Erythroblast (primary cell): Measurements from ENCODE around the gene GPR137.
"Not testable (repeated sequence)": the region's sequence is repeated elsewhere in the genome, so short reads cannot be mapped to it uniquely, and the experiment has no call there.

Experiments
- DNase-seq, 2 experiments: peaks; one replicate each; lab custom pipeline; 2025; lab: John Stamatoyannopoulos, UW
- GATA1 ChIP-seq: IDR thresholded peaks from 2 replicates; pipeline ENCODE4 v1.6.1; 2011; ENCODE audit warnings: low read depth, mild to moderate bottlenecking, control low read depth, low read length, moderate library complexity
- POLR2A ChIP-seq: IDR thresholded peaks from 2 replicates; pipeline ENCODE4 v1.6.1; 2011; ENCODE audit warnings: mild to moderate bottlenecking, low read length

Gene GPR137

DNA sequence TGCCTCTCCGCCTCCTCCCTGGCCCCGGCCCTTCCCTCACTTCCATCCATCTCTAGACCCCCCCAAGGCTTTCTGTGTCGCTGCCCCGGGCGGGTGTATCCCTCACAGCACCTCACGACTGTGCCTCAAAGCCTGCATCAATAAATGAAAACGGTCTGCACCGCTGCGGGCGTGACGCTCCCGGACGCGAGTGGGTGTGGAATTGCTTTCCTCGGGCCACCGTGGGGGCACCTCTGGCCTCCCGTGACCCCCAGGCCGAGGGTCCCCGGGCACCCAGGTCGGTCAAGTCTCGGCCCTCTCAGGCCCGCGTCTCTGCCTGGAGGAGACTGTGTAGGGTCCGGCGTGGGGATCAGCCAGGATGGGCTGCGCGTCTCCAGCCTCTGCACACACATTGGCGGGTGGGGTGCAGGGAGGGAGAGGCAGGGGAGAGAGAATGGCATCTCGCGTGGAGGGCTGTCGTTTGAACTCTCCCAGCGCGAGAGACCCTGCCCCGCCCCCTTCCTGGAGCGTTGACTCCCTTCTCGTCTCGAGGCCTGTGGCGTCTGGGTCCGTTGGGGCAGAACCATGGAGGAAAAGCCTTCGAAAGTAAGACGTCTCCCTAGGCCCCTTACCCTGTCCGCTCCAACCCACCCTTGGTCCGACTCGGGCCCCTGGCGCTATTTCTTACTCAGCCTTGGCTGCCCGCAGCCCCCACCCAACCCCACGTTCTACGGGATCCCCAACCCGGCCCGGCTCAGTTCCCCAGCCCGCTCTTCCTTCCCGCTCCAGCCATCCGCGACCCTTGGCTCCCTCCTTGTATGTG, 14.4 kb downstream of the GPR137 start, which contains the start of gene CATSPERZ:
TSS of gene CATSPERZ (plus strand) at position 512 of the 802 bp plus-strand sequence. CDS start at position 565, 53 bp downstream.
- TF ChIP-seq GATA1 = no peak
- TF ChIP-seq POLR2A = no peak
- no peak for DNase-seq

DNA sequence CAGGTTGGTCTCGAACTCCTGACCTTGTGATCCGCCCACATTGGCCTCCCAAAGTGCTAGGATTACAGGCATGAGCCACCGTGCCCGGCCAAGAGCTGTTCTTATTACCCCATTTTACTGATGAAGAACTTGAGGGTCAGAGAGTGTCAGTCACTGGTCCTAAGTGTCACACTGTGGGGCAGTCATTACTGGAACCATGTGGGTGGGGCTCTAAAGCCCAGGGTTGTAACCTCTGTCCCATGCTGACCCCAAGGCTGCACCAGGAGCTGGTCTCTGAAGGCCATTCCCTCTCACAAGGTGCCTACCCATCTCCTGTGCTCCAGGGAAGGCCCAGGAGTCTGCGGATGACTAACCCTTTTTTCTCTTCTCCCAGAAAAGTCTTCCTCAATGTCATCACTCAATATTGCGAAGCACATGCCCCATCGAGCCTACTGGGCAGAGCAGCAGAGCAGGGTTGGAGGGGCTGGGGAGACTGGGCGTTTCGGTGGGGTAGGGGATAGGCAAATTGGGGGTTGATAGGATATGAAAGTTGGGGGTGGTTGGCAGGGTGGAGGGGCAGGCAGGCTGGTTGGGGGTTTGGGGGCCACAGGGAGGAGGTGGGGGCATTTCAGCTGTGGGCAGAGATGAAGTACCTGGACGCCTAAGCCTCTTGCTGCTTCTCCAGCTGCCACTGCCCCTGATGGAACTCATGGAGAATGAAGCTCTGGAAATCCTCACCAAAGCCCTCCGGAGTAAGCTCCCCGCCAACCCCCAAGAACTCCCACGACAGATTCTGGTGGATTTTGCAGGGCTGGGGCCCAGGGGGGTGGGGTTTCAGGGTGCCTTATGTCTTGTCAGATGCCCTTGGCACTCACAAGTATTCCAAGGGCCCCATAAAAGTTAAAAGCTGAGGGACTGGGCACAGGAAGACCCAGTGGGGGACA, 17.7 kb downstream of the GPR137 start:
- no peak for DNase-seq
- TF ChIP-seq GATA1 = no peak
- no peak for TF ChIP-seq POLR2A

DNA sequence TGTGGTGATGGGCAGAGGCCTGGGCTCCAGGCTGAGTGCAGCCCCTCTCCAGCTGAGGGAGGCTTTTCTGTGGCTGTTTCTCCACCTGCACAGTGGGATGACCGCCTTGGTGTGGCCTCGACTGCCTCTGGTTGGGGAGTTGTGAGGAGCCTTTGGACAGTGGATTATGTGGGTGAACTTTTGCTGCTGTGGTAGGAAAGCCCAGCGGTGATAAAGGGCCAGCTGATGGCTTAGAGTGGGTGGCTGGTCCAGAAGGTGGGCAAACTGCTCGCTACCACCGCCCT, 18.3 kb downstream of the GPR137 start:
- no peak for TF ChIP-seq GATA1
- TF ChIP-seq POLR2A = no peak
- DNase-seq = no peak

DNA sequence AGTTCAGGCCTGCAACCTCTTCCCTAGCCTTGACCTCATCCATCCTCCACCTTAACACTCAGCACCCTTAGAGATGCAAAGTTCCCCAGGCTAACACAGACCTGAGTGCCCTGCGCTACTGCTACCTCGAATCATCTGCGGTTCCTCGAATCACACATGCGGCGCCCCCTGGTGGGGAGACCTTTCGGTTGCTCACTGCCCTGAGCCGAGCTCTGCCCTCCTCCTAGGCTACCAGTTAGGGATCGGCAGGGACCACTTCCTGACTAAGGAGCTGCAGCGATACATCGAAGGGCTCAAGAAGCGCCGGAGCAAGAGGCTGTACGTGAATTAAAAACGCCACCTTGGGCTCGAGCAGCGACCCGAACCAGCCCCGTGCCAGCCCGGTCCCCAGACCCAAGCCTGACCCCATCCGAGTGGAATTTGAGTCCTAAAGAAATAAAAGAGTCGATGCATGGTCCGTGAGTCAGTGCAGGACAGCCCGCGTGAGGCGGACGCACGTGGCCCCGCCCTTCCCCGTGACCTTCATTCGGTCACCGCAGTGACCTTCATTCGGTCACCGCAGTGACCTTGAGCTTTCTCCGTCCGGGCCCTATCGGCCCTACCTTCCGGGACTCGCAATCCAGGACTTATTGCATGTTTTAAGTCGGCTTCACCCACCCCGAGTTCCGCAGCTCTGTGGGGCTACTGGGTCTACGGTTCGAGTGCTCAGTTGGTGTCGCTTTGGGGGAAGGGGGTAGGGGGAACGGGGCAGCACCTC, 18.8 kb downstream of the GPR137 start:
- TF ChIP-seq POLR2A (peak; percentile 40), GATA1 (no peak)
- peak; percentile 93 to 95 for DNase-seq

DNA sequence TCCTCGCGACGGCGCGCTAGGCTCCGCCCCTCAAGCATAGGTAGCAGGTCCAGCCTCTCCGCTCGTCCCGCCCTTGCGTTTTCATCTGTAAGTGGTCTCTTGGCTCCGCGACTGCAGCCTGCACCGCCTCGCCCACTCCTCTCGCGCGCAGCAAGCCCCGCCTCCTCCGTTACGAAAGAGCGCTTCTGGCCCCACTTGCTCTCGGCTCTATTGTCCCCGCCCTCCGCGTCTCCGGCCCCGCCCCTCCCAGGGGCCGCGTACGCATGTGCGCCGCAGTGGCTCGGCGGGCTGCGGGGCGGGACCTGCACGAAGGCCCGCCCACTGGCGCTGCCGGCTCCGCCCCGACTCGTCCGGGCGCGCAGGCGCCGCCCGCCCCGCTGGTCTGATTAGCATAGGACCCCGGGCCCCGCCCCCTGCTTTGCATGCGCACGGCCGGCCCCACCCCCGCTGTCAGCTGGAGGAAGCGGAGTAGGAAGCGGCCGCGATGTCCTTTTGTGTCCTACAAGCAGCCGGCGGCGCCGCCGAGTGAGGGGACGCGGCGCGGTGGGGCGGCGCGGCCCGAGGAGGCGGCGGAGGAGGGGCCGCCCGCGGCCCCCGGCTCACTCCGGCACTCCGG, 19.5 kb downstream of the GPR137 start, which contains the start of gene ESRRA:
TSS of gene ESRRA (plus strand) at position 450 of the 616 bp plus-strand sequence. CDS start 1,656 bp downstream, outside the sequence.
- TF ChIP-seq POLR2A = no peak
- TF ChIP-seq GATA1 = no peak
- peak; percentile 100 for DNase-seq

DNA sequence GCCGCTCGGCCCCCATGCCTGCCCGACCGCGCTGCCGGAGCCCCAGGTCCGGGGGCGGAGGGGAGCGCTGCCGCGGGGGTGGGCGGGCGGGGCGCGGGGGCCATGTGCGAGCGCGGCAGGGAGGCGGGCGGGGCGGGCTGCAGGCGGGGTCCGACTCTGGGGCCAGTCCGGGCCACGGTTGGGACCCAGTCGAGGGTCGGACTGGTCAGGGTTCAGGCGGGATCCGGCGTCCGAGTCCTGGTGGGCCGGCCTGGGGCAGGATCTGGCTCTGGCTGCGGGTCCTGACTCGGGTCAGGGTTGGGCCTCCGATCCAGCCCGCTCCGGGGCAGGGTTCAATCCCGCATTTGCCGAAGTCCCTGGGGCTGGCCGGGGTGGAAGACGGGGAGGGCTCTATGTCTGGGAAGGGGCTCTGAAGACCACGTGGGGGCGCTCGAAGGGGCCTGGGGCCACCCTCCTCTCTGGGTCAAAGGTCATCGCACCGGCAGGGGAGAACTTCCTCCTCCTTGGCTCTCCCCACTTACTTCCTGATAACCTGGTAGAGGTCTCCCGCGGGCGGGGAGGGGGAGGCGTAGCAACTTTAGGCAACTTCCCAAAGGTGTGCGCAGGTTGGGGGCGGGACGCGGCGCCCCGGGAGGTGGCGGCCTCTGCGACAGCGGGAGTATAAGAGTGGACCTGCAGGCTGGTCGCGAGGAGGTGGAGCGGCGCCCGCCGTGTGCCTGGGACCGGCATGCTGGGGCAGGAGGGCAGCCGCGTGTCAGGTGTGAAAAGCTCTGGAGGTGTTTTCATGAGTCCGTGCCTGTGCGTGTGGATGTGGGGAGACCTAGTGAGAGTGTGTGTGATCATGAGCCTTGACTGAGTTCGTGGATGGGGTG, 20.3 kb downstream of the GPR137 start:
- DNase-seq = peak; percentile 78 to 82
- TF ChIP-seq GATA1 = no peak
- peak; percentile 13 for TF ChIP-seq POLR2A

DNA sequence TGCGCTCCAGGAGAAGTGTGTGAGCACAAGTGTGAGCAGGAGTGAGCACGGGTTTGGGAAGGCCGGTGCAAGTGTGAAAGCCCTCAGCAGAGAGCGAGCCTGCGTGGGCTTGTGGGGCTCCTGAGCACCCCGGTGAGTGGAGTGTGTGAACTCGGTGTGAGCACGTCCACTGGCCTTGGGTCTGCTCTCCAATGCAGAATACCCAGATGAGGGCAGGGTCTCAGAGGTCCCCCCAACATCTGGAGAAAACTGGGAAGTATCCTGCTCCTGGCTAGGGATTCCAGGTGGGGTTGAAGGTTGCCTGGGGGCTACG, 20.9 kb downstream of the GPR137 start:
- DNase-seq = no peak
- TF ChIP-seq GATA1 (no peak), POLR2A (peak; percentile 0)

DNA sequence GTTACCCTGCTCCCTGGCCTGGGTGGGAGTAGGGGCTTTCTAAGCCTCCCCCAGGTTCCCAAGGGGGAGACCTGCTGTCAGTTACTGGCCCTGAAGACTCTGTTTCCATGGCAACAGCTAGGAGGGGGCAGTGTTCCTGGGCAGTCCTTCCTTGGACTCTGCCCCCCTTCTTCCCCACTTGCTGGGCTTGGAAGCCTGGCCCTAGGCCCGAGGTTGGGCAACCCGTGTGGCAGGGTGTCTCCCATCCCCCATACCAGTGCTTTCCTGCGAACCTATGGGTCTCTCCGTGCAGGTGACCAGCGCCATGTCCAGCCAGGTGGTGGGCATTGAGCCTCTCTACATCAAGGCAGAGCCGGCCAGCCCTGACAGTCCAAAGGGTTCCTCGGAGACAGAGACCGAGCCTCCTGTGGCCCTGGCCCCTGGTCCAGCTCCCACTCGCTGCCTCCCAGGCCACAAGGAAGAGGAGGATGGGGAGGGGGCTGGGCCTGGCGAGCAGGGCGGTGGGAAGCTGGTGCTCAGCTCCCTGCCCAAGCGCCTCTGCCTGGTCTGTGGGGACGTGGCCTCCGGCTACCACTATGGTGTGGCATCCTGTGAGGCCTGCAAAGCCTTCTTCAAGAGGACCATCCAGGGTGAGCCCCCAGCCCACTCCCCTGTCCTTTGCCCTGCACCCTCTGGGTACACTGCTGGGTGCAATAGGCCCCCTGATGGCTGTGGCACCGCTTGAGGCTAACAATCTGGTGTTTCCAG, 21.4 kb downstream of the GPR137 start:
- no peak for DNase-seq
- TF ChIP-seq GATA1 = no peak
- TF ChIP-seq POLR2A = no peak

DNA sequence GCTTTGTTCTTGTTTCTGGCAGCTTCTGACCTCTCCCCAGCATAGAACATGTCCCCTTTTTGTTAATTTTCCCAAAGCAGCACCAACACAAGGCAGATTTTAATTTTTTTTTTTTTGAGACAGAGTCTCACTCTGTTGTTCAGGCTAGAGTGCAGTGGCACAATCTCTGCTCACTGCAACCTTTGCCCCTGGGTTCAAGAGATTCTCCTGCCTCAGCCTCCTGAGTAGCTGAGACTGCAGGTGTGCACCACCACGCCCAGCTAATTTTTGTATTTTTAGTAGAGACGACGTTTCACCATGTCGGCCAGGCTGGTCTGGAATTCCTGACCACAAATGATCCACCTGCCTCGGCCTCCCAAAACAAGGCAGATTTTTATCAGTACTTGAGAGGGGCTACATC, 22.1 kb downstream of the GPR137 start:
- not testable (repeated sequence) for DNase-seq

DNA sequence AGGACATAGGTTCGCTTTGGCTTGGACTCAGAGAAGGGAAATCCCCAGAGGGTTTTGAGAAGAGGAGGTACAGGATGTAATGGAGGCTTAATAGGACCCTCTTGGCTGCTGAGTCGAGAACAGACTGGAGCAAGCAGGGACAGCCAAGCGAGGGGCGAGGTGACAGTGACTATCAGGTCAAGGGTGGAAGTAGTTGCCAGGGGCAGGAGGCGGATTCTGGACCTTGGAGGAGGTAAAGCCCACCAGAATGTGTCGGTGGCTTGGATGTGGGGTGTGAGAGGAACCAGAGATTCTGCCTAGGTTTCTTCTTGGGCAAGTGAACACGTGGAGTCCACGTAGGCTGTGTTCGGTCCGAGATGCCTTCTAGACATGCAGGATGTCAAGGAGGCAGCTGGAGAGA, 27.3 kb downstream of the GPR137 start:
- no peak for DNase-seq
- TF ChIP-seq GATA1 (no peak), POLR2A (no peak)

DNA sequence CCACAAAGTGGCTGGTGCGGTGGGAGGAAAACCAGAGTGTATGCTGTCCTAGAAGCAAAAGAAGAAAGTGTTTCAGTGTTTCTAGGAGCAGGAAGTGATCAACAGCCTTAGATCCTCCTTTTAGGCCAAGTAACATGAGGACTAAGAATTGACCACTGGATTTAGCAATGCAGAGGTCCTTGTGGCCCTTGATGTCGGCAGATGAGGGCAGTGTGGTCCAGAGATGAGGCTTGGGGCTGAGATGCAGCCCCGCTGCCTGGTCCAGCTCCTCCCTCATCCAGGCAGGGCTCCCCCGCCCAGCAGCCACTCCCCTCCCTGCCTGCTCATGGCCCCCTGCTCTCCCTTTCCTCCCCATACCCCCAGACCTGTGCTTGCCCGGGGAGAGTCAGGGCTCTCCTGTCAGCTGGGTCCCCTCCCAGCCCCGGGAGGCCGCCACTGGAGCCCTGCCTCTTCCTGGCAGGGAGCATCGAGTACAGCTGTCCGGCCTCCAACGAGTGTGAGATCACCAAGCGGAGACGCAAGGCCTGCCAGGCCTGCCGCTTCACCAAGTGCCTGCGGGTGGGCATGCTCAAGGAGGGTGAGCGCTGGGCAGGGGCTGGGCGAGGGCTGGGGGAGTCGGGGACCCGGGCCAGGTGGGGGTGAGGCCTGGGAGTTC, 28.0 kb downstream of the GPR137 start:
- TF ChIP-seq POLR2A = no peak
- TF ChIP-seq GATA1 = no peak
- no peak for DNase-seq
